ACC112 (cell line): ENCODE results near the gene PRODH2.

ENCODE experiments used
- H2AFZ ChIP-seq: fragments of 200-600 bp; sonication (generic); one replicate; pipeline ENCODE4 v1.6.0; 2017; ENCODE audit warnings: antibody characterized with exemption, low read length; ENCODE audit not compliant: unreplicated experiment
- H3K27ac ChIP-seq: fragments of 200-600 bp; sonication (generic); 2 replicates; pipeline ENCODE4 v1.5.1; 2014; ENCODE audit warnings: low read depth, mild to moderate bottlenecking, antibody characterized with exemption, low read length, moderate library complexity
- H3K27me3 ChIP-seq: fragments of 200-600 bp; sonication (generic); 2 replicates; pipeline ENCODE4 v1.6.1; 2014; ENCODE audit warnings: mild to moderate bottlenecking, antibody characterized with exemption, low read length, moderate library complexity, mixed read lengths; ENCODE audit not compliant: insufficient read depth
- H3K36me3 ChIP-seq: fragments of 200-600 bp; sonication (generic); 2 replicates; pipeline ENCODE4 v1.6.1; 2016; ENCODE audit warnings: mild to moderate bottlenecking, antibody characterized with exemption, low read length, moderate library complexity, mixed read lengths; ENCODE audit not compliant: insufficient read depth
- H3K4me1 ChIP-seq: fragments of 200-600 bp; sonication (generic); one replicate; pipeline ENCODE4 v1.6.1; 2016; ENCODE audit warnings: low read length, mixed read lengths; ENCODE audit not compliant: insufficient read depth, unreplicated experiment, control insufficient read depth
- H3K4me3 ChIP-seq: fragments of 200-600 bp; sonication (generic); 2 replicates; pipeline ENCODE4 v1.5.1; 2014; ENCODE audit warnings: mild to moderate bottlenecking, low read depth, low read length
- H3K79me2 ChIP-seq: fragments of 200-600 bp; sonication (generic); one replicate; pipeline ENCODE4 v1.6.0; 2016; ENCODE audit warnings: low read length; ENCODE audit not compliant: control insufficient read depth, unreplicated experiment, insufficient read depth

The PRODH2 gene

GRCh38 chr19:35793381-35794165 is 19.1 kb downstream of the PRODH2 start:
- H3K4me1 ChIP-seq: peaks cover 11% of the 10 kb centered on the region
- H3K4me3 ChIP-seq: no peak overlapping the region
- H2AFZ ChIP-seq: no peak overlapping the region
- no peak overlapping the region for H3K27ac ChIP-seq
- H3K27me3 ChIP-seq: peaks cover 4% of the 10 kb centered on the region; the same call in 1 of the 2 replicates
- no peaks in the 10 kb centered on the region for H3K79me2 ChIP-seq
- no peaks in the 10 kb centered on the region for H3K36me3 ChIP-seq

DNA sequence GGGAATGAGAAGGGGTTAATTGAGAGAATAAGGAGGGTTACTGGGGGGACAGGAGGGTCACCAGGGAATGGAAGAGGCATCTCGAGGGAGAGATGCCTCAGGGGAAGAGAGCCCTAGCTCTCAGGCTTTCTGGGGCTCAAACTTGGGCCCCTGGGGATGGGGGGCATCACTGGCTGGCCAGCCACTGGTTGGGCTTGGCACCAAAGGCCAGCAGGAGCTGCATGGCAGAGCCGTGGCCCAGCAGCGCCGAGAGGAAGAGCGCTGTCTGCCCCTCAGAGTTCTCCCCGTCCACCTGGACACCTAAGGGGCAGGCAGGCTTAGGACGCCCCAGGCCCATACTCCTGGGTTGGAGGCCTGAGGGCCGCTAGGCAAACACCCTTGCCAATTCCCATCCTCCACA is 19.8 kb downstream of the PRODH2 start:
- no peak overlapping the region for H3K27ac ChIP-seq
- no peak overlapping the region for H2AFZ ChIP-seq
- H3K4me1 ChIP-seq: peaks cover 11% of the 10 kb centered on the region
- H3K36me3 ChIP-seq: no peaks in the 10 kb centered on the region
- H3K27me3 ChIP-seq: peaks cover 4% of the 10 kb centered on the region; the same call in 1 of the 2 replicates
- no peak overlapping the region for H3K4me3 ChIP-seq
- H3K79me2 ChIP-seq: no peaks in the 10 kb centered on the region

DNA sequence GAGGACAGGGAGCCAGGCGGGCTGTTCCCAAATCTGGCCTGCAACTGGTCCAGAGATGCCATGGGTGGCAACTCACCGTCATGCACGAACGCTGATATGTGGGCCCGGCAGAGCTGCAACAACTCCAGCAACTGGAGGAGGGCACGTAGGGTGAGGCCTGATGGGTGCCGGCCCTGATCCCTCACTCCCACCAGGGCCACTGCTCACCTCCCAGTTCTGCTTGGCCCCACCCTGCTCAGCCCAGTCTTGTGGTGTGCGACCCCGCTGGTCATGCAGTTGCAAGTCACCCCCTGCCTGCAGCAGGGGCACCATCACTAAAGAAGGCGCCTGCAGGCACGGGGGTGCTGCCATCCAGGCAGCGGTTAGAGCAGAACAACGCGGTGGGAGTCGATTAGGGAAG is 20.3 kb downstream of the PRODH2 start:
- Histone ChIP-seq H3K4me3 (no peak overlapping the region), H3K4me1 (peaks cover 11% of the 10 kb centered on the region), H3K79me2 (no peaks in the 10 kb centered on the region), H3K27ac (no peak overlapping the region), H3K27me3 (peaks cover 4% of the 10 kb centered on the region; the same call in 1 of the 2 replicates), H3K36me3 (no peaks in the 10 kb centered on the region), H2AFZ (no peak overlapping the region)

DNA sequence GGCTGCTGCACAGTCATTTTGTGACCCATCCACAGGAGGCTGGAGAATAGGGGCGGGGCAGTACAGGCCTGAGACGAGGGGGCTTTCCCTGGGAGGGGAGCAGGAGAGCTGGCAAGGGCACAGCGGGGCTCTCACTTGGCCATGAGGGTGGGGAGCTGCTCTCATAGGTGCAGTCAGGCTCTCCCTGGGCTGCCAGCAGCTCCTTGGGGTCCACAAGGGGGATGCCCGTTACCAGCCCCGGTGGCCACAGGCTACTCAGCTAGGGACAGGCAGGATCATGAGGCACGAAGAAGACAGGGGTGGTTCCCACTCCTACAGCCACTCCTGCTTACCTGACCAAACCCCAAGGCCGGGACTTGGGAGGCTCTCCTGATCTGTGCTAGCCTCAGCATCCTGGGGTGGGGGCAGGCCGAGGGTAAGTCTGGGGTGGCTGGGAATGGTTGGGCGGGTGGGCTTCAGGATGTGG is 20.8 kb downstream of the PRODH2 start:
- Histone ChIP-seq H3K27me3 (peaks cover 4% of the 10 kb centered on the region; the same call in 1 of the 2 replicates), H2AFZ (no peak overlapping the region), H3K27ac (no peak overlapping the region), H3K4me1 (peaks cover 11% of the 10 kb centered on the region), H3K4me3 (no peak overlapping the region), H3K79me2 (no peaks in the 10 kb centered on the region), H3K36me3 (no peaks in the 10 kb centered on the region)

- no peak overlapping the region for H2AFZ ChIP-seq
These were observed 21.4 kb downstream of the PRODH2 start for GRCh38 chr19:35790981-35791813.

DNA sequence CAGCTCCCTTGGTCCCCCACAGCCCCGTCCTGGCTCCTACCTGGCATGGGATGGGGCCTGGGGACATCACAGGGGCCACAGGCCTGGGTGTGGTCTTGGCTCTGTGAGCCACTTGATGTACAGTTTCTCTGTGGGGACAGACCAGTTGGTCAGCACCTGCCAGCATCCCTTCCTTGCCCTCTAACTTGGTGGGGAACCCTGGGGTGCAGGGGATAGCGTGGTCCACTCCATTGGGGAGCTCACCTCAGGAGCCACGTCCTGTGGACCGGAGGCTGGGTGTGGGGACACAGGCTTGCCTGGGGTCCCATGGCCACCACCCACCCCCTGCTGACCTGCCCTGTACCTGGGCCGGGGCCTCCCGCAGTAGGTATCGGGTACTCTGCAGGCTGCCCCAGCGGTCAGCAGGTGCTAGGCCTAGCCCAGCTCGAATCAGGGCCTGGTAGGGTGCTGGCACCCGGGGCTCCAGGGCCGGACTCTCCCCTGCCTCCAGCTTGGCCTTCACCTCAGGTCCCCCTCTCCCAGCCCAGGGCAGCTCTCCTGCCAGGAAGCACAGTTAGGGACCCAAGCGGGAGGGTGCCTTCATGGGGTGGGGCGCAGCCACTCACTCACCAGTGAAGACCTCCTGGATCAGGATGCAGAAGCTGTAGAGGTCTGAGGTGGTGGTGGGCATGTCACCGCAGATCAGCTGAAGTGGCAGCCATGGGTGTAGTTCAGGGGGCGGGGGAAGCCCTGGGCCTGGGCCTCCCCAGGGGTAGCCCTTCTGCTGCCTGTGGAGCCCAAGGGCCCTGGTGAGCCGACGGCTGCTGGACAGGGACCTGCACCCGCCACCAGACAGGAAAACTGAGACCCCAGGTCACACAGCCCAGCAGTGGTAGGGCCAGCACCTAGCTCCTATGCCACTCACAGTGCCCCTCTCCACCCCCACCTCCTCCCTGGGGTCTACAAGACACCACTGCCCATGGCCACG is 22.4 kb downstream of the PRODH2 start:
- Histone ChIP-seq H3K4me1 (peaks cover 11% of the 10 kb centered on the region), H3K27ac (no peak overlapping the region), H2AFZ (no peak overlapping the region), H3K36me3 (no peaks in the 10 kb centered on the region), H3K4me3 (no peak overlapping the region), H3K79me2 (no peaks in the 10 kb centered on the region), H3K27me3 (no peaks in the 10 kb centered on the region)

More at GRCh38 chr19:35790981-35791813, 21.4 kb downstream of the PRODH2 start:
- no peaks in the 10 kb centered on the region for H3K79me2 ChIP-seq
- peaks cover 11% of the 10 kb centered on the region for H3K4me1 ChIP-seq
- H3K27ac ChIP-seq: no peak overlapping the region
- no peaks in the 10 kb centered on the region for H3K27me3 ChIP-seq
- H3K4me3 ChIP-seq: no peak overlapping the region
- no peaks in the 10 kb centered on the region for H3K36me3 ChIP-seq

DNA sequence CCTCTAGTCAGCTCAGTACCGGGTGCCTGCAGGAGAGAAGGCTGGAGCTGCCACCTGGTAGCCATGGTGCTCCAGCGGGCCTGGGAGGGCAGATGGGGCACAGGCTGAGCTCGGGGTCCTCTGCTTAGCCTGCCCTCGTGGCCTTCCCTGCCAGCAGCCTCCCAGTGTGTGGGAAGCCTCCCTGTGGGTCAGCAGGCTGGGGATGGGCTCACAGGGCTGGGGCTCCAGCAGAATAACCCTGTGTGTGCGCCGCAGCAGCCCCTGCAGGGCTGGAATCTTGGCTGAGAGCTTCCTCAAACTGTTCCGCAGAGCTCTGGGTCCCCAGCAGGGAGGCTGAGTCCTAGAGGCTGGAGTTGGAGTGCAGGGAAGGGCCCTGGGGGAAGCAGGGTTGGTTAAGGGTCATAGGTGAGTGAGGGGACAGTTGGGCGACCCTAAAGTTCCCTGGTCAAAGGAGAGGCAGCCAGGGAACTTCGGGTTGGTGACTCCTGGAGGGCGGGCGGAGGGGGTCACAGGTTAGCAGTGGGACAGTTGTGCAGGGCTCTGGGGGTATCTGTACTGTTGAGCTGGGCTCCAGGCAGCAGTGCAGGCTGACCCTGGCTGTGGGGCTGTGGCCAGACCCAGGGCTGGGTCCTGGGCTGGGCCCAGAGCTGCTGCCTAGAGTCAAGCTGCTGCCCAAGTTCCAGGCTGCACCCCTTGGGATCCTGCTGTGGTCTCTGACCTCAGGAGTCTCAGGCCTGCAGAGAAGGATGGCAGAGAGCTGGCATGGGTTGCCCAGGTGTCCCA is 23.3 kb downstream of the PRODH2 start:
- Histone ChIP-seq H3K4me1 (peaks cover 11% of the 10 kb centered on the region), H3K79me2 (no peaks in the 10 kb centered on the region), H3K36me3 (no peaks in the 10 kb centered on the region), H3K27ac (no peak overlapping the region), H2AFZ (no peak overlapping the region), H3K4me3 (no peak overlapping the region), H3K27me3 (no peaks in the 10 kb centered on the region)

DNA sequence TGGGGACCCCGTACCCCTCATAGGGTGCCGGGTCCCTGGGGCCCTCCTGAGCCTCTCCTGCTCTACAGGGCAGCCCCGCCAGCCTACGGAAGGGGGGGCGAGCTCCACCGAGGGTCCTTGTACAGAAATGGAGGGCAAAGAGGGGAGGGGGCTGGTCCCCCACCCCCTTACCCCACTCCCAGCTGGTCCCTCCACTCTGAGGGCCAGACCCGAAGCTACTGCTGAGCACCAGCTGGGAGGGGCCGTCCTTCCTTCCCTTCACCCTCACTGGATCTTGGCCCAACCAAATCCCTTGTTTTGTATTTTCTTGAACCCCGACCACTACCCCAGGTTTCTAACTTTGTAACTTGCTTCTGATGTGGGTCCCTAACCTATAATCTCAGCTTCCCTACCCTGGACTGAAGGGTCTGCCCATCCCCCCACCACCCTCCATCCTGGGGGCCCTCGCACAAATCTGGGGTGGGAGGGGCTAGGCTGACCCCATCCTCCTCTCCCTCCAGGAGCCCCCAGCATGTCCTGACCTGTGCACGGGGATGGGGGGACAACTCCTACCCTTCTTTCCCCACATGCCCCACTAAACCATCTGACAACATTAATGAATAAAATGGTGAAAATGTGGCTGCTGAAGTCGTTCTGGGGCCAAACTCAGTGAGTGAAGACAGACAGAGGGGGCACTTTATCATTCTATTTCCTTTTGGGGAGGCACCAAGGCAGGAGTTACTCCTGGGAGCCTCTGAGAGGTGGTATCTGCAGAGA is 24.3 kb downstream of the PRODH2 start:
- no peaks in the 10 kb centered on the region for H3K36me3 ChIP-seq
- H2AFZ ChIP-seq: no peak overlapping the region
- H3K27ac ChIP-seq: no peak overlapping the region
- no peak overlapping the region for H3K4me3 ChIP-seq
- H3K79me2 ChIP-seq: no peaks in the 10 kb centered on the region
- H3K27me3 ChIP-seq: no peaks in the 10 kb centered on the region
- peaks cover 5% of the 10 kb centered on the region for H3K4me1 ChIP-seq

DNA sequence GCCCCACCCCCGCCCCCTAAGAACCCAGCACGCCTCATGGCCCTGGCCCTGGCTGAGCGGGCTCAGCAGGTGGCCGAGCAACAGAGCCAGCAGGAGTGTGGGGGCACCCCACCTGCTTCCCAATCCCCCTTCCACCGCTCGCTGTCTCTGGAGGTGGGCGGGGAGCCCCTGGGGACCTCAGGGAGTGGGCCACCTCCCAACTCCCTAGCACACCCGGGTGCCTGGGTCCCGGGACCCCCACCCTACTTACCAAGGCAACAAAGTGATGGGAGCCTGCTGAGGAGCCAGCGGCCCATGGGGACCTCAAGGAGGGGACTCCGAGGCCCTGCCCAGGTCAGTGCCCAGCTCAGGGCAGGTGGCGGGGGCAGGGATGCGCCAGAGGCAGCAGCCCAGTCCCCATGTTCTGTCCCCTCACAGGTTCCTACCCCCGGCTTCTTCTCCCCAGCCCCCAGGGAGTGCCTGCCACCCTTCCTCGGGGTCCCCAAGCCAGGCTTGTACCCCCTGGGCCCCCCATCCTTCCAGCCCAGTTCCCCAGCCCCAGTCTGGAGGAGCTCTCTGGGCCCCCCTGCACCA is 25.3 kb downstream of the PRODH2 start:
- no peaks in the 10 kb centered on the region for H3K79me2 ChIP-seq
- H2AFZ ChIP-seq: no peak overlapping the region
- no peaks in the 10 kb centered on the region for H3K27me3 ChIP-seq
- no peaks in the 10 kb centered on the region for H3K36me3 ChIP-seq
- H3K4me3 ChIP-seq: no peak overlapping the region
- H3K4me1 ChIP-seq: no peaks in the 10 kb centered on the region
- no peak overlapping the region for H3K27ac ChIP-seq
